Activated T-cell treated with anti-CD3 and anti-CD28 coated beads, Interleukin-2, amount 50 U/mL, for 24 hours (primary cell): ENCODE measurements around the gene NECAP2.
"Not testable (repeated sequence)": the region's sequence is repeated elsewhere in the genome, so short reads cannot be mapped to it uniquely, and the experiment has no call there.

ENCODE experiments used
- DNase-seq: peaks from one replicate; pipeline ENCODE4 v3.0.0-alpha.2; 2020
- H3K27ac Mint-ChIP-seq: 2 replicates; pipeline ENCODE4 v1.8.0; 2020; ENCODE audit warnings: mild to moderate bottlenecking, mixed read lengths
- H3K27me3 Mint-ChIP-seq: 2 replicates; pipeline ENCODE4 v1.8.0; 2020; ENCODE audit warnings: mixed read lengths
- H3K36me3 Mint-ChIP-seq: 2 replicates; pipeline ENCODE4 v1.8.0; 2020; ENCODE audit warnings: low read depth, mixed read lengths
- H3K4me1 Mint-ChIP-seq: 2 replicates; pipeline ENCODE4 v1.8.0; 2020; ENCODE audit warnings: low read depth, mixed read lengths
- H3K4me3 Mint-ChIP-seq: 2 replicates; pipeline ENCODE4 v1.8.0; 2020; ENCODE audit warnings: mild to moderate bottlenecking, moderate library complexity, mixed read lengths
- H3K9me3 Mint-ChIP-seq: 2 replicates; pipeline ENCODE4 v1.8.0; 2020; ENCODE audit warnings: mixed read lengths

NECAP2 gene

GRCh38 chr1:16459352-16459925 is 18.9 kb downstream of the NECAP2 start:
- no peak for DNase-seq
- Mint-ChIP-seq H3K4me1 (no peaks in the 10 kb centered on the region), H3K4me3 (no peak overlapping the region), H3K9me3 (no peaks in the 10 kb centered on the region), H3K27me3 (no peaks in the 10 kb centered on the region), H3K36me3 (peaks cover 89% of the 10 kb centered on the region), H3K27ac (peak overlapping the region; percentile 59)

DNA sequence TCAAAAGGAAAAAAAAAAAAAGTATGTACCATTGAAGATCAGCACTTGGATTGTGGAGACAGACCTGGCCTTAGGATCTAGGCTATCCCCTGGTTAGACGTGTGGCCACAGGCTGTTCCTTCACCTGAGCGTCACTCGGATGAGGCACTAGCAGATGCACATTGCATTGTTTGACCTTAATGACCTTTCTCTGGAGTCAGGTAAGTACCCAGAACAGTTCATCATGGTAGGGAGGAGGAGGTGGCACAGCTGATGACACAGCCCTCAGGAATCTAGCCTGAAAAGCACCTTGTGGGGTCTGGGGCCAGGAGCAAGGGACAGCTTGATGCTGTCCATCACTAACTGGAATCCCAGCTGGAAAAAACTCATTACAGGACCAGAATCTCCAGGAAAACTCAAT is 21.2 kb downstream of the NECAP2 start:
- Mint-ChIP-seq H3K27me3 (no peaks in the 10 kb centered on the region), H3K9me3 (no peaks in the 10 kb centered on the region), H3K36me3 (peaks cover 85% of the 10 kb centered on the region), H3K27ac (peak overlapping the region; percentile 39), H3K4me3 (no peak overlapping the region), H3K4me1 (no peaks in the 10 kb centered on the region)
- no peak for DNase-seq

- Mint-ChIP-seq H3K27ac (peak overlapping the region; percentile 57), H3K4me3 (no peak overlapping the region), H3K9me3 (no peaks in the 10 kb centered on the region), H3K4me1 (no peaks in the 10 kb centered on the region), H3K36me3 (peaks cover 86% of the 10 kb centered on the region), H3K27me3 (no peaks in the 10 kb centered on the region)
- DNase-seq: no peak
Observed at GRCh38 chr1:16462773-16463330, 22.3 kb downstream of the NECAP2 start.

- Mint-ChIP-seq H3K9me3 (no peaks in the 10 kb centered on the region), H3K36me3 (peaks cover 68% of the 10 kb centered on the region), H3K4me3 (no peak overlapping the region), H3K27me3 (no peaks in the 10 kb centered on the region), H3K27ac (peak overlapping the region; percentile 24), H3K4me1 (peaks cover 2% of the 10 kb centered on the region)
- DNase-seq: no peak
Observed at GRCh38 chr1:16464917-16465625, 24.5 kb downstream of the NECAP2 start.

- no peak overlapping the region for H3K4me3 Mint-ChIP-seq
- H3K27me3 Mint-ChIP-seq: no peaks in the 10 kb centered on the region
- H3K4me1 Mint-ChIP-seq: peaks cover 6% of the 10 kb centered on the region
- no peaks in the 10 kb centered on the region for H3K9me3 Mint-ChIP-seq
- peak overlapping the region; percentile 4 for H3K27ac Mint-ChIP-seq
- H3K36me3 Mint-ChIP-seq: peaks cover 46% of the 10 kb centered on the region
- no peak for DNase-seq
Observed at GRCh38 chr1:16468558-16468957, 28.0 kb downstream of the NECAP2 start.

GRCh38 chr1:16474166-16474800 is 33.8 kb downstream of the NECAP2 start:
- DNase-seq: no peak
- H3K4me3 Mint-ChIP-seq: no peak overlapping the region
- no peaks in the 10 kb centered on the region for H3K27me3 Mint-ChIP-seq
- H3K27ac Mint-ChIP-seq: no peak overlapping the region
- peaks cover 43% of the 10 kb centered on the region for H3K36me3 Mint-ChIP-seq
- no peaks in the 10 kb centered on the region for H3K9me3 Mint-ChIP-seq
- H3K4me1 Mint-ChIP-seq: peaks cover 4% of the 10 kb centered on the region

DNA sequence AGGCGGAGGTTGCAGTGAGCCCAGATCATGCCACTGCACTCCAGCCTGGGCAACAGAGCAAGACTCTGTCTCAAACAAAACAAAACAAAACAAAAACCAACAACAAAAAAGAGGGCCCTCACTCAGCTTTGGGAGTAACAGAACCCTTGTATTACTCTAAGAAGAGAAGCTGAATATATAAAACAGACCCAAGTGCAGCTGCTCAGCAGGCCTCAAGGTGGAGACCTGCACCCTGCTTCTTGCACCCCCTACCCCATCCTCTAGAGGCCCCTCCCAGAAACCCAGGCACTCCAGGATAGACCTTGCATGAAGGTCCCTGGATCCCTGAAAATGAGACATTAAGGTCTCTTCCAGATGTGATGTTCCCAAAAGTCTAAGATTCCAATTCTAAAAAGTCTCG is 34.4 kb downstream of the NECAP2 start:
- not testable (repeated sequence) for H3K27me3 Mint-ChIP-seq, H3K4me1 Mint-ChIP-seq, H3K27ac Mint-ChIP-seq, DNase-seq, H3K9me3 Mint-ChIP-seq, H3K4me3 Mint-ChIP-seq
- peaks cover 43% of the 10 kb centered on the region for H3K36me3 Mint-ChIP-seq

DNA sequence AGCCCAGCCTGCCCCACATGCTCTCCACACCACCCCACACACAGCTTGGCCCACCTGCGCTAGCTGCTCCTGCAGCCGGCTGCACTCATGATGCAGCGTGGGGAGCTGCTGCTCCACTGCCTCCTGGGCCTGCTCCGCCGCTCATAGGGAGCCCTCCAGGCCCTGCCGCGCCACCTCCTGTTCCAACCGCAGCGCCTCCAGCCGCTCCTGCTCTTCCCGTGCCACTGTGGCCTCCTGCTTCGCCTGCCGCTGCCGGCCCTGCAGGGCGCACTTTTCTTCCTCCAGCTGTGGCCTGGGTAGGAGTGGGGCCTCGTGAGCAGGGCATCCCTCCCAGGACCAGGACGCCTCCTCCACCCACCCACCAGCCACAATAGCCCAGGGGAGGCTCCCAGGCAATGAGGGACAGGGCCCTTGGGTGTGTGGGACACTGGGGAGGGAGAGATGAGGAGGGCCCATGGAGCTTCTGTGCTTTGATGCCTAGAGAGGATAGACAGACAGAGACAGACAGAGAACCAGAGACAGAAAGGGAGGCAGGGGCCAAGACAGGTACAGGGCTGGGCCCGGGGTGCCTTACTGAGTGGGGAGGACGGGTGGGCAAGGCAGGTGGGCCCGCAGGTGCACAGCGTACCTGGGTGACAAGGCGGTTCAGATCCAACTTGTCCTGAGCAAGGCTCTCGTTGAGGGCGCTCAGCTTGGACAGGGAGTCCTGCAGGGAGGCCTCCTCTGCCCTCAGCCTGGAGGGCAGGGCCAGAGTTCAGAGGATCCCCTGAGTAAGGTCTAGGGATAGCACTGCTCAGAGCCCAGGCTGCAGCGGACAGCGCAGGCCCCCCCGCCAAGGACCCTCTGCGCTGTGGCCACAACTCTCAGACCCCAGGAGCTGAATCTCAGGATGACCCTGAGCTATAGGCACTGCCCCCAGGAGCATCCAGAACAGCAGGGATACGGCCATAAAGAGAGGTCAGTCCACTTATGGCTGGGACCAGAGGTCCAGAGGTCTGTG is 35.5 kb downstream of the NECAP2 start:
- DNase-seq, H3K4me1 Mint-ChIP-seq, H3K27me3 Mint-ChIP-seq, H3K27ac Mint-ChIP-seq, H3K4me3 Mint-ChIP-seq, H3K9me3 Mint-ChIP-seq: not testable (repeated sequence)
- peaks cover 45% of the 10 kb centered on the region for H3K36me3 Mint-ChIP-seq

GRCh38 chr1:16478091-16478490 is 37.6 kb downstream of the NECAP2 start:
- Mint-ChIP-seq H3K27me3 (no peaks in the 10 kb centered on the region), H3K27ac (no peak overlapping the region), H3K36me3 (peaks cover 50% of the 10 kb centered on the region), H3K4me3 (no peak overlapping the region), H3K9me3 (no peaks in the 10 kb centered on the region), H3K4me1 (peaks cover 4% of the 10 kb centered on the region)
- DNase-seq: no peak

DNA sequence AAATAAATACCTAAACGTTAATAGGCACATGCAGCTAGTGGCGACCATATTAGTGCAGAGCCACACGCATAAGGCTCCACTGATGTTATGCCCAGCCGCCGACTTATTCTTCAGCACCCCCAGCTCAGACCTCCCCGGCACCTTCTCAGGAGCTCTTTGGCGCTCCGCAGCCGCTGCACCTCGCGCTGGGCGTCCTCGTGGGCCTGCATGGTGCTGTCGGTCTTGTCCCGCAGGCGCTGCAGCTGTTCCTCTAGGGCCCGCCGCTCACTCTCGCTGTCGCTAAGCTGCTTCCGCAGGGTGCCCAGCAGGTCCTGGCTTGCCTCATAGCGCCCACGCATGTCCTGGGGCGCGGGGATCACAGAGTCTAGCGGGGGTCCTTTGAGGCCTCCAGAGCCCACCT is 42.6 kb downstream of the NECAP2 start:
- H3K9me3 Mint-ChIP-seq, H3K27ac Mint-ChIP-seq, H3K4me3 Mint-ChIP-seq, H3K27me3 Mint-ChIP-seq, DNase-seq, H3K4me1 Mint-ChIP-seq: not testable (repeated sequence)
- peaks cover 27% of the 10 kb centered on the region for H3K36me3 Mint-ChIP-seq

DNA sequence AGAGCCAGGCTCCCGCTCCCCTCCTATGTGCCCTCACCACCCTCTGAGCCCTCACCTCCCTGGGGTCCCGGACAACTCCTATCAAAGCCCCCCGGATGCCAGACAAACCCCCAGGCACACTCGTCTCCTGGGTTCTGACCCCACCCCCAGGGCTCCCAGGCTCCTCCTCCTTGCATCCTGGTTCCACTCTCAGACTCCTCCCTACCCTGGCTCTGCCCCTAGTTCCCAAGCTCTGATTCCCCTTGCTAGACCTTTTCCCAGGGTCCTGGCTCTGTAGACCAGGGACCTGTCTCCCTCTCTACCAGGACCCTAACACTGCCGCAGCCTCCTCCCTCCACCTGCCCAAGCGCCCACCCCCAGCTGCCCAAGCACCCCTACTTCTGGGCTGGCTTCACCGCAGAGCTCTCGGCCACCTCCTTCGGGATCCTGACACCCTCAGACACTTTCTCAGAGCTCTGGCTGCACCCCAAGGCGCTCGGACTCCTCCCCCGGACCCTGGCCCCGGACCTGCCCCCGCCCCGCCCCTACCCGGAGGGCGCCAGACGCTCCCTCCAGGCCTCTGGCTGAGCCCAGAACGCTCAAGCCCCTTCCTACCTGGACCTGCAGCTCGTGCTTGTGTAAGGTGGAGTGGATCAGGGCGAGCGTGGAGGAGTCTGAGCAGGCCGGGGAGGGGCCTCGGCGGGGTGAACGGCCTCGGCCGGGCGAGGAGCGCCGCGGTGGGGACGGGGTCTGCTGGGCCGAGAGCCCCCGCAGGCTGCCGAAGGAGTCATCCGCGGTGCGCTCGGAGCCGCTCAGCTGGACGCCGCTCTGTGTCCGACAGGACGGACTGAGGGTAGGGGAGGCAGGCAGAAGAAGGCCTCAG is 43.3 kb downstream of the NECAP2 start:
- H3K4me1 Mint-ChIP-seq, H3K27ac Mint-ChIP-seq, H3K27me3 Mint-ChIP-seq, H3K9me3 Mint-ChIP-seq, DNase-seq, H3K4me3 Mint-ChIP-seq: not testable (repeated sequence)
- peaks cover 22% of the 10 kb centered on the region for H3K36me3 Mint-ChIP-seq

DNA sequence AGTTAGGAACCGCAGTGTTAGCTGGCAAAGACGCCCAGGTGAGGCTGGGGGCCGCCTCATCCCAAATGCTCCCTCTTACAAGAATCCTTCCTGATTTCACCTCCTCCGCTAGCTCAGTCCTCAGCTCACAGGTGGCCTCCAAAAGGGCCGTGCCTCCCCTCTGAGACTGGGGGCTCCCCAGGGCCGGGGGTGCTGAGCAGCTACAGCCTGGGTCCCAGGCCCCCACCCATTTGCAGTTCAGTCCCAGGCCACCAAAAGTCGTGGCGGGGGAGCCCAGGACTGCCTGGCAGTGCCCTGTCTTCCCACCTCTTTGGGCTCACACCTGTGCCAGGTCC is 43.9 kb downstream of the NECAP2 start:
- Mint-ChIP-seq H3K9me3 (no peaks in the 10 kb centered on the region), H3K4me3 (no peak overlapping the region), H3K36me3 (peaks cover 22% of the 10 kb centered on the region), H3K4me1 (no peaks in the 10 kb centered on the region), H3K27ac (no peak overlapping the region), H3K27me3 (no peaks in the 10 kb centered on the region)
- DNase-seq: no peak

DNA sequence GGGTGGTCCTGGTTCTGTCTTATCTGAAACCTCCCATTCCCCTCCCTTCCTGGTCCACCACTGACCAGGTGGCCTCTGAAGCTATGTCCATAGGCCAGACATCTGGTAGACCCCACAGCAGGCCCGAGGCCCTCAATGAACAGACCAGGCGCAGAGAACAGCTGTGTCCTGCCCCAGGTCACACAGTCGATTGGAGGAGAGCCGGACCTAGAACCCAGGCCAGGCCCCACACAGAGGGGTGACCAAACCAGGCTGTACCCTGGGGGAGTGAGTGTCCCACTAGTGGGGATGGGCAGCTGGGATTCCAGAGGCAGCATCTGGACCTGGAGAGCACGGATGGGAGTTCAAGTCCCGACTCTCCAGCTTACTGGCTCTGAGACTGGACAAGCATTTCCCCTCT is 44.4 kb downstream of the NECAP2 start:
- no peaks in the 10 kb centered on the region for H3K4me1 Mint-ChIP-seq

More for the DNA sequence above, 44.4 kb downstream of the NECAP2 start:
- Mint-ChIP-seq H3K36me3 (peaks cover 20% of the 10 kb centered on the region), H3K9me3 (no peaks in the 10 kb centered on the region), H3K4me3 (no peak overlapping the region), H3K27me3 (no peaks in the 10 kb centered on the region), H3K27ac (peak overlapping the region; percentile 15)
- no peak for DNase-seq
